ACHN (cell line): Measurements from ENCODE around the gene GNAL.
"Not testable (repeated sequence)": the region's sequence is repeated elsewhere in the genome, so short reads cannot be mapped to it uniquely, and the experiment has no call there.

Source experiments
- DNase-seq: peaks from one replicate; pipeline ENCODE4 v3.0.0-alpha.2; 2015
- in situ Hi-C: cut with HindIII; loops from 2 replicates; pipeline ENCODE4 v1.10.0; 2017; ENCODE audit warnings: low sequenced_read_pairs, low pct_ligation_motif_present, low pct_unique_long_range_greater_than_20kb

The GNAL gene

GRCh38 chr18:11667578-11667977 lies 21.5 kb upstream of the GNAL start:
- no peak for DNase-seq
- in situ Hi-C loops, result no loop called here

GRCh38 chr18:11668441-11669169 lies 20.5 kb upstream of the GNAL start:
- in situ Hi-C loops, result no loop called here
- DNase-seq, result no peak

- in situ Hi-C loops, result no loop called here
- DNase-seq, result no peak
Observed at GRCh38 chr18:11669271-11669947, 19.7 kb upstream of the GNAL start.

- in situ Hi-C loops, result no loop called here
- no peak for DNase-seq
Observed at GRCh38 chr18:11669948-11670275, 19.2 kb upstream of the GNAL start.

GRCh38 chr18:11671156-11671555 lies 17.9 kb upstream of the GNAL start:
- DNase-seq, result no peak
- in situ Hi-C loops, result no loop called here

GRCh38 chr18:11672198-11672597 lies 16.9 kb upstream of the GNAL start:
- in situ Hi-C loops, result no loop called here
- DNase-seq, result no peak

GRCh38 chr18:11672846-11673454 lies 16.1 kb upstream of the GNAL start:
- in situ Hi-C loops, result no loop called here
- DNase-seq, result no peak

- in situ Hi-C loops, result no loop called here
- DNase-seq, result no peak
Observed at GRCh38 chr18:11673560-11673959, 15.5 kb upstream of the GNAL start.

- DNase-seq, result no peak
- in situ Hi-C loops, result no loop called here
Observed at GRCh38 chr18:11674119-11674518, 14.9 kb upstream of the GNAL start.

GRCh38 chr18:11676386-11676785 lies 12.7 kb upstream of the GNAL start:
- DNase-seq, result no peak
- in situ Hi-C loops, result no loop called here

- DNase-seq, result no peak
- in situ Hi-C loops, result no loop called here
Observed at GRCh38 chr18:11676867-11677266, 12.2 kb upstream of the GNAL start.

GRCh38 chr18:11678211-11678610 lies 10.9 kb upstream of the GNAL start:
- no peak for DNase-seq
- in situ Hi-C loops, result no loop called here

- in situ Hi-C loops, result no loop called here
- DNase-seq, result peak; percentile 1
Observed at GRCh38 chr18:11689669-11690565, 853 bp downstream of the GNAL start.

GRCh38 chr18:11690660-11691059 lies 1.6 kb downstream of the GNAL start:
- in situ Hi-C loops, DNase-seq: not testable (repeated sequence)

- in situ Hi-C loops, result no loop called here
- no peak for DNase-seq
Observed at GRCh38 chr18:11695736-11696135, 6.7 kb downstream of the GNAL start.

- in situ Hi-C loops, result no loop called here
- DNase-seq, result no peak
Observed at GRCh38 chr18:11696451-11696850, 7.4 kb downstream of the GNAL start.

GRCh38 chr18:11700876-11701275 lies 11.8 kb downstream of the GNAL start:
- in situ Hi-C loops, result no loop called here
- DNase-seq, result no peak

- in situ Hi-C loops, result no loop called here
Observed at GRCh38 chr18:11710578-11710977, 21.5 kb downstream of the GNAL start.

GRCh38 chr18:11713756-11714155 lies 24.7 kb downstream of the GNAL start:
- in situ Hi-C loops, result no loop called here
- DNase-seq, result no peak

More at GRCh38 chr18:11710578-11710977, 21.5 kb downstream of the GNAL start:
- DNase-seq, result no peak
